HepG2 (cell line): ENCODE measurements around the gene ADAMTSL3. TPM values are rescaled to one million over a fixed set of nuclear protein-coding genes. Genes with fewer than 3 reads are reported as not detected.

Experiments
- ATAC-seq: fragments of 200-7000 bp; cut with Tn5 transposase; 3 replicates; pipeline ENCODE4 v1.9.1; 2020; ENCODE audit warnings: mild to moderate bottlenecking, moderate library complexity
- BruUV-seq: library from RNA; stranded (reverse); fragments of 400-500 nt; replicated peaks from 2 replicates; lab custom pipeline; 2021; lab: Mats Ljungman, UMichigan
- CTCF ChIA-PET: fragments of 300-600 bp; formaldehyde crosslinking; extraction: SDS; loops from one replicate; lab custom pipeline; 2021; ENCODE audit warnings: low total read pairs, inconsistent platforms, low intra/inter-chr PET ratio; lab: Yijun Ruan, JAX
- POLR2A ChIA-PET: fragments of 350-600 bp; sonication (Branson Sonifier 250); formaldehyde crosslinking; loops from one replicate; lab custom pipeline; 2020; ENCODE audit warnings: antibody characterized with exemption, inconsistent platforms; lab: Yijun Ruan, JAX
- DNase-seq: peaks from one replicate; pipeline ENCODE4 v3.0.0-alpha.2; 2015; ENCODE audit warnings: low spot score
- FAIRE-seq: peaks from 3 replicates; lab custom pipeline; 2011; peaks lifted over from hg19 to GRCh38; lab: Jason Lieb, UNC
- H2AFZ ChIP-seq: one replicate; pipeline ENCODE4 v1.6.1; 2011; ENCODE audit warnings: low read length, inconsistent platforms
- H3K27ac ChIP-seq: fragments of 300-600 bp; 3 replicates; pipeline ENCODE4 v1.8.0; 2011; ENCODE audit warnings: mixed run types, mild to moderate bottlenecking, mixed read lengths, low read length, inconsistent platforms; ENCODE audit not compliant: insufficient read depth; ENCODE audit errors: extremely low read length
- H3K27me3 ChIP-seq, 2 experiments: fragments of 200-600 bp in 1 of 2; 2 replicates in 1 of 2; 3 replicates in 1 of 2; pipeline versions ENCODE4 v1.6.0 to v1.8.0; 2011; ENCODE audit warnings: low read length in 2 of 2, mild to moderate bottlenecking in 2 of 2, moderate library complexity in 2 of 2, inconsistent platforms in 1 of 2; ENCODE audit not compliant: insufficient read depth in 2 of 2, control insufficient read depth in 1 of 2
- H3K36me3 ChIP-seq, 2 experiments: fragments of 200-600 bp in 1 of 2; replicated peaks in 1 of 2; 2 replicates in 1 of 2; 3 replicates in 1 of 2; pipeline versions ENCODE4 v1.5.1 to v1.8.0; 2011; ENCODE audit warnings: low read length in 2 of 2, inconsistent platforms in 1 of 2; ENCODE audit not compliant: insufficient read depth in 2 of 2, control insufficient read depth in 1 of 2
- H3K4me1 ChIP-seq: 2 replicates; pipeline ENCODE4 v1.5.1; 2012; ENCODE audit warnings: low read length, inconsistent platforms; ENCODE audit not compliant: insufficient read depth
- H3K4me2 ChIP-seq: 2 replicates; pipeline ENCODE4 v1.6.0; 2011; ENCODE audit warnings: low read depth, low read length, inconsistent platforms
- H3K4me3 ChIP-seq, 3 experiments: fragments of 200-600 bp in 1 of 3; sonication (generic), shearing (Covaris generic) in 1 of 3; replicated peaks in 1 of 3; 2 replicates each; pipeline ENCODE4 v1.5.1; 2011 to 2016; ENCODE audit warnings: low read length in 3 of 3, inconsistent platforms in 2 of 3, low read depth in 2 of 3, mild to moderate bottlenecking in 2 of 3, control low read depth in 1 of 3, mixed read lengths in 1 of 3; ENCODE audit not compliant: insufficient read depth in 1 of 3
- H3K79me2 ChIP-seq: one replicate; pipeline ENCODE4 v1.6.1; 2011; ENCODE audit warnings: low read length, inconsistent platforms; ENCODE audit not compliant: insufficient read depth
- H3K9ac ChIP-seq: 2 replicates; pipeline ENCODE4 v1.6.0; 2011; ENCODE audit warnings: mild to moderate bottlenecking, low read depth, low read length, inconsistent platforms; ENCODE audit not compliant: insufficient read depth
- H3K9me3 ChIP-seq: 2 replicates; pipeline ENCODE4 v1.5.1; 2012; ENCODE audit warnings: mild to moderate bottlenecking, low read length
- H4K20me1 ChIP-seq: 2 replicates; pipeline ENCODE4 v1.6.0; 2011; ENCODE audit warnings: inconsistent platforms, mild to moderate bottlenecking, low read length, moderate library complexity; ENCODE audit not compliant: insufficient read depth
- ARNT2 ChIP-seq: sonication (generic); formaldehyde crosslinking; IDR thresholded peaks from 2 replicates; pipeline ENCODE4 v1.8.0; 2022; ENCODE audit warnings: mild to moderate bottlenecking, low read depth, missing genetic modification reagents, moderate library complexity
- CTCF ChIP-seq: sonication (generic); formaldehyde crosslinking; IDR thresholded peaks from 2 replicates; pipeline ENCODE4 v1.5.0; 2020; ENCODE audit warnings: mild to moderate bottlenecking, missing genetic modification reagents, moderate library complexity
- GATAD2A ChIP-seq: IDR thresholded peaks from 2 replicates; pipeline ENCODE4 v1.6.1; 2016
- HBP1 ChIP-seq: IDR thresholded peaks from 2 replicates; pipeline ENCODE4 v1.6.1; 2016; ENCODE audit warnings: low read depth, control low read depth
- LCORL ChIP-seq, 2 experiments: fragments of 450-650 bp in 1 of 2; sonication (generic) in 1 of 2; formaldehyde crosslinking in 1 of 2; IDR thresholded peaks; 2 replicates each; pipeline versions ENCODE4 v1.5.0 to v1.6.1; 2017 to 2020; ENCODE audit warnings: antibody characterized with exemption in 1 of 2, missing genetic modification reagents in 1 of 2
- MEIS1 ChIP-seq: sonication (generic); formaldehyde crosslinking; IDR thresholded peaks from 2 replicates; pipeline ENCODE4 v1.9.0; 2021; ENCODE audit warnings: mild to moderate bottlenecking, missing genetic modification reagents, moderate library complexity, borderline replicate concordance
- SALL2 ChIP-seq: sonication (generic); formaldehyde crosslinking; IDR thresholded peaks from 2 replicates; pipeline ENCODE4 v1.8.1; 2023; ENCODE audit warnings: mild to moderate bottlenecking, missing genetic modification reagents, inconsistent platforms
- SKI ChIP-seq: fragments of 450-650 bp; IDR thresholded peaks from one replicate; pipeline ENCODE4 v1.6.1; 2018; ENCODE audit warnings: mild to moderate bottlenecking; ENCODE audit not compliant: partially characterized antibody
- STAG1 ChIP-seq: sonication (generic); formaldehyde crosslinking; IDR thresholded peaks from 2 replicates; pipeline ENCODE4 v1.4.0; 2020; ENCODE audit warnings: missing genetic modification reagents
- TOPORS ChIP-seq: sonication (generic); formaldehyde crosslinking; IDR thresholded peaks from 2 replicates; pipeline ENCODE4 v1.8.0; 2023; ENCODE audit warnings: mild to moderate bottlenecking, missing genetic modification reagents
- ZNF543 ChIP-seq: sonication (generic); formaldehyde crosslinking; IDR thresholded peaks from 2 replicates; pipeline ENCODE4 v1.4.0; 2020; ENCODE audit warnings: mild to moderate bottlenecking, missing genetic modification reagents
- WGBS: methylation state at CpG from one replicate; pipeline ENCODE4 v1.1.6; 2017; ENCODE audit warnings: low lambda C conversion rate; 5-methylcytosine and 5-hydroxymethylcytosine counted together
- in situ Hi-C: cut with HindIII; loops from 2 replicates; pipeline ENCODE4 v1.10.0; 2017; ENCODE audit warnings: low pct_unique_long_range_greater_than_20kb; ENCODE audit not compliant: extremely low pct_ligation_motif_present
- intact Hi-C: fragments of 100-400 bp; cut with micrococcal nuclease; formaldehyde crosslinking; loops from one replicate; pipeline ENCODE4 v1.10.0; 2022; ENCODE audit not compliant: unreplicated experiment
- polyA plus RNA-seq, 8 experiments: library from polyadenylated mRNA; depleted of rRNA in 3 of 8; stranded (reverse) in 7 of 8; unstranded in 1 of 8; fragments of >200 nt; fragmentation: Illumina TruSeq in 4 of 8; extraction: Trizol in 4 of 8; gene quantifications; 2 replicates each; pipeline versions ENCODE4 v1.2.1 to v1.2.3, GENCODE V29; 2011 to 2016; ENCODE audit warnings: low read depth in 4 of 8, missing spikeins in 1 of 8, mixed read lengths in 1 of 8; ENCODE audit not compliant: insufficient read depth in 1 of 8
- total RNA-seq, 5 experiments: library from RNA; depleted of rRNA; stranded (reverse); fragments of >200 nt; fragmentation: Illumina TruSeq; extraction: Trizol; gene quantifications; 2 replicates each; pipeline ENCODE4 v1.2.3, GENCODE V29; 2016; ENCODE audit warnings: low read depth in 1 of 5

The ADAMTSL3 gene
- total and polyA plus RNA-seq, 2 of the 13 experiments (the other 11 are each of a cell fraction or from before 2014, with no cell fraction given) = 0.04 to 0.09 TPM

GRCh38 chr15:83747050-83747717 lies 93.3 kb downstream of the ADAMTSL3 start:
- Histone ChIP-seq H3K27ac (no peak overlapping the region), H3K9me3 (no peaks in the 10 kb centered on the region), H3K36me3 (no peaks in the 10 kb centered on the region), H3K4me1 (no peaks in the 10 kb centered on the region), H3K9ac (no peak overlapping the region), H3K4me2 (no peak overlapping the region), H2AFZ (no peak overlapping the region), H3K4me3 (no peak overlapping the region), H3K27me3 (no peaks in the 10 kb centered on the region), H3K79me2 (no peaks in the 10 kb centered on the region), H4K20me1 (no peaks in the 10 kb centered on the region)
- peak; percentile 46 for TF ChIP-seq STAG1 (CRISPR knock-in tag)
- TF ChIP-seq SKI = no peak
- peak; percentile 42; the same call in 1 of the 2 replicates for TF ChIP-seq CTCF (CRISPR knock-in tag)
- ATAC-seq (no peak), DNase-seq (peak; percentile 2), FAIRE-seq (no peak)
- in situ Hi-C loops (no loop called here), intact Hi-C loops (no loop called here)
- no TSS peak for BruUV-seq
- CTCF ChIA-PET = no interaction called here
- WGBS = 20% methylated on average over 5 of the region's 5 CpGs
- POLR2A ChIA-PET = no interaction called here

- no peak overlapping the region for H3K4me3 ChIP-seq
- H3K79me2 ChIP-seq = no peaks in the 10 kb centered on the region
- no peaks in the 10 kb centered on the region for H3K36me3 ChIP-seq
- H3K27ac ChIP-seq = no peak overlapping the region
- FAIRE-seq (no peak), DNase-seq (no peak), ATAC-seq (no peak)
- in situ Hi-C loops (no loop called here), intact Hi-C loops (no loop called here)
- ChIA-PET CTCF (no interaction called here), POLR2A (no interaction called here)
- no TSS peak for BruUV-seq
- H3K4me1 ChIP-seq = no peaks in the 10 kb centered on the region
- no peak overlapping the region for H3K9ac ChIP-seq
- no peaks in the 10 kb centered on the region for H3K9me3 ChIP-seq
- no peaks in the 10 kb centered on the region for H3K27me3 ChIP-seq
- no peak overlapping the region for H2AFZ ChIP-seq
- no peak for TF ChIP-seq TOPORS (CRISPR knock-in tag)
- no peak for TF ChIP-seq HBP1 (CRISPR knock-in tag)
- TF ChIP-seq GATAD2A (CRISPR knock-in tag) = no peak
- no peak for TF ChIP-seq MEIS1 (CRISPR knock-in tag)
- no peak for TF ChIP-seq LCORL (IDR thresholded peaks at IDR 0.05)
- no peak for TF ChIP-seq LCORL (CRISPR knock-in tag; IDR thresholded peaks at IDR 0.05)
- no peak for TF ChIP-seq ZNF543 (CRISPR knock-in tag)
- no peak for TF ChIP-seq SALL2 (CRISPR knock-in tag)
- no peak for TF ChIP-seq ARNT2 (CRISPR knock-in tag)
- H4K20me1 ChIP-seq = no peaks in the 10 kb centered on the region
- WGBS = 21% methylated on average over 5 of the region's 5 CpGs
- no peak overlapping the region for H3K4me2 ChIP-seq
Measured at GRCh38 chr15:83747718-83748110, 93.8 kb downstream of the ADAMTSL3 start.
